K562 (cell line): ENCODE measurements around the gene HOXA7. TPM values are rescaled to one million over a fixed set of nuclear protein-coding genes. Genes with fewer than 3 reads are reported as not detected.

ENCODE experiments used
- ATAC-seq: fragments of 200-7000 bp; cut with Tn5 transposase; 3 replicates; pipeline ENCODE4 v1.9.1; 2020; ENCODE audit warnings: moderate library complexity
- BruUV-seq: library from RNA; stranded (reverse); fragments of 400-500 nt; replicated peaks from 2 replicates; lab custom pipeline; 2021; lab: Mats Ljungman, UMichigan
- CTCF ChIA-PET: fragments of 300-600 bp; formaldehyde crosslinking; extraction: SDS; loops from one replicate; lab custom pipeline; 2021; ENCODE audit warnings: low intra/inter-chr PET ratio; lab: Yijun Ruan, JAX
- POLR2A ChIA-PET: fragments of 300-600, 350-650 bp; sonication (Branson Sonifier 250); formaldehyde crosslinking; extraction: SDS; loops from one replicate; lab custom pipeline; 2021; ENCODE audit warnings: antibody characterized with exemption, inconsistent platforms; lab: Yijun Ruan, JAX
- DNase-seq, 4 experiments: peaks; one replicate each; pipeline versions ENCODE4 v3.0.0 to v3.0.0-alpha.2; 2011 to 2018; ENCODE audit warnings: low spot score in 3 of 4, mixed read lengths in 3 of 4; ENCODE audit errors: extremely low read depth in 1 of 4
- FAIRE-seq: peaks from 2 replicates; lab custom pipeline; 2011; peaks lifted over from hg19 to GRCh38; lab: Jason Lieb, UNC
- H2AFZ ChIP-seq: 2 replicates; pipeline ENCODE4 v1.6.0; 2011; ENCODE audit warnings: low read depth, low read length, control low read depth, inconsistent platforms
- H3K27ac ChIP-seq: fragments of 200-600 bp; 3 replicates; pipeline ENCODE4 v1.8.0; 2011; ENCODE audit warnings: low read depth, mild to moderate bottlenecking, control low read depth, inconsistent platforms, low read length, moderate library complexity, mixed read lengths; ENCODE audit errors: extremely low read depth
- H3K27me3 ChIP-seq, 2 experiments: fragments of 300-600 bp in 1 of 2; 2 replicates in 1 of 2; 3 replicates in 1 of 2; pipeline versions ENCODE4 v1.6.0 to v1.8.0; 2011; ENCODE audit warnings: inconsistent platforms in 2 of 2, low read length in 2 of 2, mild to moderate bottlenecking in 1 of 2, mixed read lengths in 1 of 2, moderate library complexity in 1 of 2; ENCODE audit not compliant: control insufficient read depth in 2 of 2, insufficient read depth in 2 of 2
- H3K36me3 ChIP-seq: fragments of 300-600 bp; 3 replicates; pipeline ENCODE4 v1.8.0; 2011; ENCODE audit warnings: mild to moderate bottlenecking, low read length, inconsistent platforms; ENCODE audit not compliant: control insufficient read depth, insufficient read depth
- H3K4me1 ChIP-seq, 2 experiments: fragments of 200-600 bp in 1 of 2; replicated peaks in 1 of 2; 2 replicates in 1 of 2; 3 replicates in 1 of 2; pipeline versions ENCODE4 v1.5.1 to v1.8.0; 2011; ENCODE audit warnings: inconsistent platforms in 2 of 2, low read length in 2 of 2, mild to moderate bottlenecking in 1 of 2, mixed read lengths in 1 of 2, moderate library complexity in 1 of 2; ENCODE audit not compliant: control insufficient read depth in 2 of 2, insufficient read depth in 2 of 2
- H3K4me2 ChIP-seq: 2 replicates; pipeline ENCODE4 v1.6.1; 2011; ENCODE audit warnings: low read length, control low read depth, inconsistent platforms, mixed read lengths; ENCODE audit not compliant: insufficient read depth
- H3K4me3 ChIP-seq: fragments of 200-600 bp; sonication (generic), shearing (Covaris generic); 2 replicates; pipeline ENCODE4 v1.5.1; 2016; ENCODE audit warnings: control low read depth, inconsistent platforms
- H3K79me2 ChIP-seq: fragments of 200-600 bp; 3 replicates; pipeline ENCODE4 v1.8.0; 2011; ENCODE audit warnings: low read length, inconsistent platforms; ENCODE audit not compliant: control insufficient read depth, insufficient read depth
- H3K9ac ChIP-seq, 2 experiments: 2 replicates each; pipeline versions ENCODE4 v1.6.0 to v1.6.1; 2011; ENCODE audit warnings: low read depth in 2 of 2, low read length in 2 of 2, control low read depth in 1 of 2, inconsistent platforms in 1 of 2, mild to moderate bottlenecking in 1 of 2, mixed read lengths in 1 of 2; ENCODE audit not compliant: insufficient read depth in 1 of 2
- H3K9me1 ChIP-seq: one replicate; pipeline ENCODE4 v1.6.0; 2011; ENCODE audit warnings: inconsistent platforms, mild to moderate bottlenecking, low read length, moderate library complexity; ENCODE audit not compliant: control insufficient read depth, insufficient read depth
- H3K9me3 ChIP-seq: replicated peaks from 2 replicates; pipeline ENCODE4 v1.5.1; 2011; ENCODE audit warnings: low read depth, low read length, inconsistent platforms; ENCODE audit not compliant: control insufficient read depth, insufficient read depth
- H4K20me1 ChIP-seq: replicated peaks from 2 replicates; pipeline ENCODE4 v1.6.1; 2011; ENCODE audit warnings: low read length, inconsistent platforms, mixed read lengths; ENCODE audit not compliant: control insufficient read depth, insufficient read depth
- CBX8 ChIP-seq: fragments of 200-600 bp; sonication (generic); IDR thresholded peaks from 2 replicates; pipeline ENCODE4 v1.6.1; 2012; ENCODE audit warnings: borderline replicate concordance, mixed run types, low read depth, mild to moderate bottlenecking, moderate library complexity, mixed read lengths, low read length, control low read depth, inconsistent platforms; ENCODE audit not compliant: poor library complexity, severe bottlenecking; ENCODE audit errors: extremely low read depth
- DDX20 ChIP-seq: fragments of 450-650 bp; IDR thresholded peaks from 2 replicates; pipeline ENCODE4 v1.6.1; 2016; ENCODE audit warnings: missing genetic modification characterization, low read depth, mild to moderate bottlenecking, missing compliant biosample characterization, moderate library complexity
- FOXK2 ChIP-seq, 2 experiments: fragments of 450-650 bp; IDR thresholded peaks in 1 of 2; conservative IDR thresholded peaks in 1 of 2; 2 replicates each; pipeline ENCODE4 v1.6.1; 2016; ENCODE audit warnings: low read depth in 2 of 2, mild to moderate bottlenecking in 1 of 2
- NR3C1 ChIP-seq: sonication (generic); formaldehyde crosslinking; IDR thresholded peaks from 2 replicates; pipeline ENCODE4 v1.8.1; 2022; ENCODE audit warnings: missing genetic modification reagents
- PHB ChIP-seq: fragments of 250-450 bp; sonication (Bioruptor Pico); IDR thresholded peaks from 2 replicates; pipeline ENCODE4 v1.5.0; 2021
- PML ChIP-seq: IDR thresholded peaks from 2 replicates; pipeline ENCODE4 v1.6.1; 2012; ENCODE audit warnings: low read length, inconsistent platforms
- SMARCC2 ChIP-seq: fragments of 450-650 bp; IDR thresholded peaks from 2 replicates; pipeline ENCODE4 v1.6.1; 2017; ENCODE audit warnings: antibody characterized with exemption, moderate library complexity, mild to moderate bottlenecking, low read depth
- SP1 ChIP-seq: sonication (generic); formaldehyde crosslinking; IDR thresholded peaks from 2 replicates; pipeline ENCODE4 v1.8.1; 2022; ENCODE audit warnings: mild to moderate bottlenecking, missing genetic modification reagents
- ZBTB1 ChIP-seq: sonication (generic); formaldehyde crosslinking; IDR thresholded peaks from 2 replicates; pipeline ENCODE4 v1.8.1; 2023; ENCODE audit warnings: missing genetic modification reagents, low read depth, mild to moderate bottlenecking, borderline replicate concordance
- ZKSCAN1 ChIP-seq: fragments of 150-350 bp; IDR thresholded peaks from 2 replicates; pipeline ENCODE4 v1.6.1; 2016; ENCODE audit warnings: low read depth, low read length
- ZNF384 ChIP-seq: IDR thresholded peaks from 2 replicates; pipeline ENCODE4 v1.6.1; 2012; ENCODE audit warnings: low read depth, low read length, improper control_type of control experiment
- WGBS: fragments of 100-300 bp; shearing (Covaris generic); methylation state at CpG from one replicate; pipeline ENCODE4 v1.1.6; 2016; ENCODE audit warnings: low coverage, mixed read lengths; ENCODE audit not compliant: insufficient coverage; ENCODE audit errors: missing lambda C conversion rate; 5-methylcytosine and 5-hydroxymethylcytosine counted together
- in situ Hi-C: fragments of 300-500 bp; cut with MboI; formaldehyde crosslinking; loops from 4 replicates; pipeline ENCODE4 v1.15.0; 2018; ENCODE audit warnings: inconsistent platforms, mixed read lengths
- intact Hi-C: fragments of 100-400 bp; cut with micrococcal nuclease; formaldehyde crosslinking; loops from 2 replicates; pipeline ENCODE4 v1.14.2; 2022
- polyA plus RNA-seq, 8 experiments: library from polyadenylated mRNA; depleted of rRNA in 4 of 8; stranded (reverse) in 5 of 8; unstranded in 3 of 8; fragments of >200 nt; fragmentation: Nextera tagmentation in 2 of 8; fragmentation: Illumina TruSeq in 1 of 8; extraction: Ambion mirVana in 2 of 8; extraction: Trizol in 1 of 8; gene quantifications; 2 replicates each; pipeline versions ENCODE4 v1.2.1 to v1.2.3, GENCODE V29; 2011 to 2014; ENCODE audit warnings: inconsistent platforms in 1 of 8, missing spikeins in 1 of 8
- total RNA-seq, 7 experiments: library from RNA; depleted of rRNA in 6 of 7; stranded (reverse); fragments of >200 nt in 6 of 7; fragmentation: Illumina TruSeq in 2 of 7; extraction: Trizol in 2 of 7; gene quantifications; 2 replicates each; pipeline versions ENCODE4 v1.2.1 to v1.2.3, GENCODE V29; 2011 to 2021; ENCODE audit warnings: low replicate concordance in 1 of 7
- TF ChIP-seq, protein P1 (sequence below), 3 experiments: fragments of 200-800 bp in 1 of 3; sonication (Bioruptor generic) in 1 of 3; sonication (generic) in 1 of 3; formaldehyde crosslinking in 1 of 3; IDR thresholded peaks; 2 replicates each; pipeline versions ENCODE4 v1.6.1 to v1.8.0; 2016 to 2022; ENCODE audit warnings: mild to moderate bottlenecking in 2 of 3, missing compliant biosample characterization in 2 of 3, missing genetic modification characterization in 2 of 3, missing genetic modification reagents in 1 of 3
- TF ChIP-seq, protein P2 (sequence below): fragments of 250-450 bp; sonication (Bioruptor Pico); IDR thresholded peaks from 2 replicates; pipeline ENCODE4 v1.5.0; 2020; ENCODE audit warnings: mild to moderate bottlenecking
- TF ChIP-seq, protein P3 (sequence below): sonication (generic); formaldehyde crosslinking; IDR thresholded peaks from 2 replicates; pipeline ENCODE4 v1.8.1; 2022; ENCODE audit warnings: missing genetic modification reagents

The HOXA7 gene
- total and polyA plus RNA-seq, 9 of the 15 experiments (the other 6 are each of a cell fraction or from before 2014, with no cell fraction given): not detected

- TF ChIP-seq FOXK2 (conservative IDR thresholded peaks at IDR 0.05 in 1 of 2, IDR thresholded peaks at IDR 0.05 in 1 of 2; ENCODE audit: low read depth in 2 of 2): no peak
- TF ChIP-seq, protein P1, sequence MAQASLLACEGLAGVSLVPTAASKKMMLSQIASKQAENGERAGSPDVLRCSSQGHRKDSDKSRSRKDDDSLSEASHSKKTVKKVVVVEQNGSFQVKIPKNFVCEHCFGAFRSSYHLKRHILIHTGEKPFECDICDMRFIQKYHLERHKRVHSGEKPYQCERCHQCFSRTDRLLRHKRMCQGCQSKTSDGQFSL (CRISPR knock-in tag; IDR thresholded peaks at IDR 0.05): no peak
- TF ChIP-seq, protein P1 (tag; IDR thresholded peaks at IDR 0.05): no peak
- no peak for TF ChIP-seq ZNF384
- TF ChIP-seq, all 486 proteins: peak for 0
These were observed 25.9 kb upstream of the HOXA7 start (continued) for GRCh38 chr7:27182285-27182841.

DNA sequence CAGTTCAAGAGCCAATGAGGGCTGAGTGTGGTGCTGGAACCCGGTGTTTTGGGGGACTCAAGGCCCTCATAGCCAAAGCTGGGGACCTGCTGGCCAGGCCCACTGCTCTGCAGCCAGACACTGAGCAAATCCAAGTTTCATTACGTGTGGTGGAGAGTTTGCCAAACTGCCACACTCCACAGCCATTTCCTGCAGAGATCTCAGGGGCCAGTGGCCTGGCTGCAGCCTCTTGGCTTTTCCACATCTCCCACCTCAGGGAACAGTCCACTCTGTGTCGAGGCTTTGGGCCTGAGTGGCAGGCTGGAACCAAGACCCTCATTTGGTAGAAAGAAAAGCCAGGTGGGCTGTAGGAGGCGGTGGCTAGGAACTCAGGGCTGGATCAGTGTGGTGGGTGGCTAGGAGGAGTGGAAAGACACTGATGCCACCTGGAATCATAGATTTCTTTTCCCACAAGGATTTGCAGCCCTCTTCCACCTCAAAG, 25.4 kb upstream of the HOXA7 start:
- CTCF ChIA-PET: no interaction called here
- intact Hi-C loops (no loop called here), in situ Hi-C loops (no loop called here)
- 3% methylated on average over 4 of the region's 4 CpGs for WGBS
- Histone ChIP-seq H2AFZ (no peak overlapping the region), H3K4me1 (peaks cover 0 to 24% of the 10 kb centered on the region in 2 experiments; a peak in 2 of 5 replicates), H3K9me3 (no peaks in the 10 kb centered on the region; the same call in 1 of the 2 replicates), H3K9me1 (no peaks in the 10 kb centered on the region), H3K27me3 (peaks cover 43 to 74% of the 10 kb centered on the region in 2 experiments), H3K4me2 (no peak overlapping the region), H3K27ac (no peak overlapping the region), H4K20me1 (no peaks in the 10 kb centered on the region), H3K79me2 (no peaks in the 10 kb centered on the region), H3K36me3 (no peaks in the 10 kb centered on the region), H3K9ac (no peak overlapping the region), H3K4me3 (no peak overlapping the region)
- ATAC-seq (no peak), FAIRE-seq (no peak), DNase-seq (no peak)
- POLR2A ChIA-PET: no interaction called here
- BruUV-seq: no TSS peak
- TF ChIP-seq ZBTB1 (CRISPR knock-in tag) (no peak), PML (no peak), NR3C1 (CRISPR knock-in tag) (no peak), SMARCC2 (no peak), SP1 (no peak), DDX20 (no peak), ZKSCAN1 (no peak), PHB (no peak), CBX8 (no peak)
- TF ChIP-seq, protein P2, sequence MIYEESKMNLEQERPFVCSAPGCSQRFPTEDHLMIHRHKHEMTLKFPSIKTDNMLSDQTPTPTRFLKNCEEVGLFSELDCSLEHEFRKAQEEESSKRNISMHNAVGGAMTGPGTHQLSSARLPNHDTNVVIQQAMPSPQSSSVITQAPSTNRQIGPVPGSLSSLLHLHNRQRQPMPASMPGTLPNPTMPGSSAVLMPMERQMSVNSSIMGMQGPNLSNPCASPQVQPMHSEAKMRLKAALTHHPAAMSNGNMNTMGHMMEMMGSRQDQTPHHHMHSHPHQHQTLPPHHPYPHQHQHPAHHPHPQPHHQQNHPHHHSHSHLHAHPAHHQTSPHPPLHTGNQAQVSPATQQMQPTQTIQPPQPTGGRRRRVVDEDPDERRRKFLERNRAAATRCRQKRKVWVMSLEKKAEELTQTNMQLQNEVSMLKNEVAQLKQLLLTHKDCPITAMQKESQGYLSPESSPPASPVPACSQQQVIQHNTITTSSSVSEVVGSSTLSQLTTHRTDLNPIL (CRISPR knock-in tag): no peak
- TF ChIP-seq, protein P3, sequence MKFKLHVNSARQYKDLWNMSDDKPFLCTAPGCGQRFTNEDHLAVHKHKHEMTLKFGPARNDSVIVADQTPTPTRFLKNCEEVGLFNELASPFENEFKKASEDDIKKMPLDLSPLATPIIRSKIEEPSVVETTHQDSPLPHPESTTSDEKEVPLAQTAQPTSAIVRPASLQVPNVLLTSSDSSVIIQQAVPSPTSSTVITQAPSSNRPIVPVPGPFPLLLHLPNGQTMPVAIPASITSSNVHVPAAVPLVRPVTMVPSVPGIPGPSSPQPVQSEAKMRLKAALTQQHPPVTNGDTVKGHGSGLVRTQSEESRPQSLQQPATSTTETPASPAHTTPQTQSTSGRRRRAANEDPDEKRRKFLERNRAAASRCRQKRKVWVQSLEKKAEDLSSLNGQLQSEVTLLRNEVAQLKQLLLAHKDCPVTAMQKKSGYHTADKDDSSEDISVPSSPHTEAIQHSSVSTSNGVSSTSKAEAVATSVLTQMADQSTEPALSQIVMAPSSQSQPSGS (CRISPR knock-in tag): no peak
